ENCODE measurements around the gene CARF. TPM values are rescaled to one million over a fixed set of nuclear protein-coding genes. Genes with fewer than 3 reads are reported as not detected.

CARF gene
- total RNA-seq, 1 experiment from 2014 or later: 4.2 TPM

- ChIA-PET RAD21 (ENCODE audit: low non-redundant PET in 1 of 2, low total read pairs in 2 of 2, uncharacterized antibody in 2 of 2, unreplicated experiment in 2 of 2) (no interaction called here), POLR2A (no interaction called here), CTCF (no interaction called here)
- intact Hi-C loops (cut with micrococcal nuclease): no loop called here
- Histone ChIP-seq H3K4me2 (ENCODE audit: low read length) (no peak overlapping the region), H3K4me3 (replicated peaks in 1 of 2; ENCODE audit: low read depth in 1 of 2, low read length in 2 of 2) (no peak overlapping the region), H2AFZ (ENCODE audit: low read depth, low read length, poor library complexity, severe bottlenecking) (no peak overlapping the region), H3K36me3 (ENCODE audit: control insufficient read depth in 1 of 2, insufficient read depth in 2 of 2, low read length in 2 of 2) (no peaks in the 10 kb centered on the region), H3K4me1 (ENCODE audit: control insufficient read depth in 1 of 2, insufficient read depth in 2 of 2, low read length in 2 of 2) (no peaks in the 10 kb centered on the region), H3K9me3 (ENCODE audit: control insufficient read depth in 1 of 2, insufficient read depth in 1 of 2, low read depth in 1 of 2, low read length in 2 of 2) (no peaks in the 10 kb centered on the region), H3K79me2 (ENCODE audit: insufficient read depth, low read length) (no peaks in the 10 kb centered on the region), H3K27ac (ENCODE audit: low read depth, low read length) (no peak overlapping the region), H4K20me1 (ENCODE audit: insufficient read depth) (no peaks in the 10 kb centered on the region), H3K9me2 (ENCODE audit: insufficient read depth) (no peaks in the 10 kb centered on the region), H3K9ac (ENCODE audit: low read length) (no peak overlapping the region), H3K27me3 (ENCODE audit: insufficient read depth, low read length) (no peaks in the 10 kb centered on the region)
- BruUV-seq (replicated peaks): no TSS peak
- ATAC-seq: no peak
- no peak for TF ChIP-seq EZH2phosphoT487 (IDR thresholded peaks at IDR 0.05; ENCODE audit: borderline replicate concordance)
- no peak for TF ChIP-seq ZNF274 (IDR thresholded peaks at IDR 0.05; ENCODE audit: low read depth, low read length)
- no peak for TF ChIP-seq REST (IDR thresholded peaks at IDR 0.05; ENCODE audit: low read depth)
- no peak for TF ChIP-seq TCF7L2 (IDR thresholded peaks at IDR 0.05; ENCODE audit: borderline replicate concordance, extremely low read depth, insufficient read depth, insufficient read length)
- TF ChIP-seq ELF1 (IDR thresholded peaks at IDR 0.05; ENCODE audit: borderline replicate concordance, low read depth): no peak
- no peak for TF ChIP-seq SP1 (IDR thresholded peaks at IDR 0.05; ENCODE audit: low read depth)
- no peak for TF ChIP-seq EGR1 (IDR thresholded peaks at IDR 0.05; ENCODE audit: low read depth)
- TF ChIP-seq CTCF (IDR thresholded peaks at IDR 0.05 in 2 of 3, conservative IDR thresholded peaks at IDR 0.05 in 1 of 3; ENCODE audit: borderline replicate concordance in 1 of 3, insufficient read depth in 1 of 3, low read depth in 2 of 3, low read length in 2 of 3): no peak
- no peak for TF ChIP-seq SIN3A (IDR thresholded peaks at IDR 0.05; ENCODE audit: low read depth)
- no peak for TF ChIP-seq ATF3 (IDR thresholded peaks at IDR 0.05)
- TF ChIP-seq FOSL1 (IDR thresholded peaks at IDR 0.05; ENCODE audit: low read depth): no peak
- no peak for TF ChIP-seq ZFX (IDR thresholded peaks at IDR 0.05)
- DNase-seq (ENCODE audit: low read depth, low spot score): no peak
Measured at GRCh38 chr2:202989749-202990148, 77.7 kb downstream of the CARF start.
